ENCODE results near the gene CSTF1.
"Not testable (repeated sequence)": the region's sequence is repeated elsewhere in the genome, so short reads cannot be mapped to it uniquely, and the experiment has no call there.

Gene CSTF1

GRCh38 chr20:56369179-56369578, 23.3 kb upstream of the CSTF1 start:
- DNase-seq = no peak

GRCh38 chr20:56371977-56372376, 20.5 kb upstream of the CSTF1 start:
- DNase-seq = no peak

GRCh38 chr20:56372850-56373249, 19.6 kb upstream of the CSTF1 start:
- no peak for DNase-seq

- peak; percentile 77 to 95 (median 87) for DNase-seq
Observed at GRCh38 chr20:56373942-56374341, 18.5 kb upstream of the CSTF1 start.

- peak in 2 of 4 experiments; percentile 52 to 55 for DNase-seq
Observed at GRCh38 chr20:56376331-56376730, 16.1 kb upstream of the CSTF1 start.

- DNase-seq = no peak
Observed at GRCh38 chr20:56378386-56378785, 14.1 kb upstream of the CSTF1 start.

- peak in 2 of 4 experiments; percentile 35 to 42 for DNase-seq
Observed at GRCh38 chr20:56380375-56380774, 12.1 kb upstream of the CSTF1 start.

GRCh38 chr20:56381501-56381900, 10.9 kb upstream of the CSTF1 start:
- no peak for DNase-seq

- DNase-seq = no peak
Observed at GRCh38 chr20:56382696-56383095, 9.7 kb upstream of the CSTF1 start.

- no peak for DNase-seq
Observed at GRCh38 chr20:56383334-56383733, 9.1 kb upstream of the CSTF1 start.

GRCh38 chr20:56385130-56385529, 7.3 kb upstream of the CSTF1 start:
- no peak for DNase-seq

GRCh38 chr20:56386219-56386618, 6.2 kb upstream of the CSTF1 start:
- no peak for DNase-seq

GRCh38 chr20:56388882-56389281, 3.6 kb upstream of the CSTF1 start:
- no peak for DNase-seq

- DNase-seq = no peak
Observed at GRCh38 chr20:56389807-56390206, 2.6 kb upstream of the CSTF1 start.

- DNase-seq = not testable (repeated sequence)
Observed at GRCh38 chr20:56390396-56390795, 2.0 kb upstream of the CSTF1 start.

GRCh38 chr20:56391037-56391436, 1.4 kb upstream of the CSTF1 start:
- DNase-seq = peak in 2 of 4 experiments; percentile 8 to 36

GRCh38 chr20:56391596-56392131, 781 bp upstream of the CSTF1 start:
- DNase-seq = peak in 1 of 4 experiments; percentile 10

GRCh38 chr20:56392881-56393482, 537 bp downstream of the CSTF1 start:
- DNase-seq = no peak

GRCh38 chr20:56393653-56394052, 1.2 kb downstream of the CSTF1 start:
- no peak for DNase-seq

GRCh38 chr20:56395166-56395565, 2.7 kb downstream of the CSTF1 start:
- no peak for DNase-seq

GRCh38 chr20:56400001-56400640, 7.7 kb downstream of the CSTF1 start:
- peak; percentile 88 to 93 (median 89) for DNase-seq

GRCh38 chr20:56403465-56403864, 11.0 kb downstream of the CSTF1 start:
- no peak for DNase-seq

- DNase-seq = not testable (repeated sequence)
Observed at GRCh38 chr20:56405356-56405755, 12.9 kb downstream of the CSTF1 start.

- no peak for DNase-seq
Observed at GRCh38 chr20:56406910-56407309, 14.5 kb downstream of the CSTF1 start.

Measured in suppressor macrophage (primary cell).